Ramos (cell line): Measurements from ENCODE around the gene S100A9.
"Not testable (repeated sequence)": the region's sequence is repeated elsewhere in the genome, so short reads cannot be mapped to it uniquely, and the experiment has no call there.

ENCODE experiments used
- in situ Hi-C: fragments of 300-500 bp; cut with MboI; formaldehyde crosslinking; loops from one replicate; pipeline ENCODE4 v1.14.3; 2022; ENCODE audit warnings: low sequenced_read_pairs; ENCODE audit not compliant: unreplicated experiment

The S100A9 gene

GRCh38 chr1:153343811-153344717, 13.6 kb upstream of the S100A9 start:
- in situ Hi-C loops = no loop called here

DNA sequence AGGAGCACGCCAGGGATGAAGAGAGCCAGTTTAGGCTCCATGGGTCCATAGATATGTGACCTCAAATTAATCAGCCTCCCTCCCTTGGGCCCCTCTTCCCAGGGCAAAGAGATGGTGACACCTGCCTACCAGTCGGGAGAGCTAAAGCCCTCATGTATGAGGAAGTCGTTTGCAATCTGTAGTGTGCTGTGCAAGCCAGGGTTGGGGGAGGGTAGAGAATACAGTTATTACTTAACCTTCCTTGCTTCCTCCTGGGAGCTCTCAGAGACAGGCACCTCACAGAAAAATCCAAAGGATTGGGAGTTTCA, 13.0 kb upstream of the S100A9 start:
- in situ Hi-C loops = no loop called here

GRCh38 chr1:153345187-153346076, 12.2 kb upstream of the S100A9 start:
- in situ Hi-C loops = no loop called here

DNA sequence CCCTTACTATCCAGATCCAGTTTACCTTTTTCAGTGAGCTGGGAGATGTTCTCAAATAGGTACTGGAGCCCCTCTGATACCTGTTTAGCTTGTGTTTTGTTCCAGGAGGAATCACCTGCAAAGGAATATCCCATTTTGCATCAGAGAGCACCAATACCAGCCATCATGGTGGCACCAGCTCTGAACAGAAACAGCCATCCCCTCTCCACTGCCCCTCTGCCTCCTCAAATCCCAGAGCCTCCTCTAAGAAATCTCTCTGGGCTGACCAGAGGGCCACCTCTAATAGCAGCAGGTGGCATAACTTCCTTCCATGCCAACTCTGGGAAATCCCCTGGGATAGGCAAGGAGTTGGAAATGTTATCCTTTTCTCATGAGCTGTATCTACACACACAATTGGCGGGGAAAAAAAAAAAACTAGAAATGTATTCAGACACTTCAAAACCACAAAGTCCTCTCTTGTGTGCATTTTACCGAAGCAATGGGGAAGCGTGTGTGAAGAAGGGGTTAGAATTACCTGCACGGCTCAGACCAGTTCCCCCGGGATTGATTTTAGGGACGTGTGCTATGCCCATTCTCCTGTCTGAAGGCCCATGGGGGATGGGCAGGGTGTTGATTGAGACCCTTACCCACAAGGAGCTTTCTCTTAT, 11.5 kb upstream of the S100A9 start:
- in situ Hi-C loops = no loop called here

GRCh38 chr1:153347049-153347448, 10.6 kb upstream of the S100A9 start:
- in situ Hi-C loops = not testable (repeated sequence)

DNA sequence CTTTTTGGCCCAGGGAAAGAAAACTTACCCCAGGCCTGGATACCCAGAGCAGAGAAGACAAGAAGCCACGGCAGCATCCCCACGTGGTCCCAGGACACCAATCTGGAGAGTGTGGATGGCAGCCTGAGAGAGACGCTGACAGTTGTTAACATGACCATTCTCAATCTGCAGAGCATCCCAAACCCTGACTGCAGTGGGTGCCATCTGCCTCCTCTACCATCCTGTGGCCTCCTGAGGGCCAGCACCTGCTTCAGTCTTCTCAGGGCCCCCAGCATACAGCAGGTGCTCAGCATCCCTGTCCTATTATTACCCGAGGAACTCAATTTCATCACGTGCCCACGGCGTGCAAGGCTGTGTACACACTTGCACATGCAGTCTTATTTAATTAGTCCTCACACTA, 9.8 kb upstream of the S100A9 start:
- in situ Hi-C loops = no loop called here

DNA sequence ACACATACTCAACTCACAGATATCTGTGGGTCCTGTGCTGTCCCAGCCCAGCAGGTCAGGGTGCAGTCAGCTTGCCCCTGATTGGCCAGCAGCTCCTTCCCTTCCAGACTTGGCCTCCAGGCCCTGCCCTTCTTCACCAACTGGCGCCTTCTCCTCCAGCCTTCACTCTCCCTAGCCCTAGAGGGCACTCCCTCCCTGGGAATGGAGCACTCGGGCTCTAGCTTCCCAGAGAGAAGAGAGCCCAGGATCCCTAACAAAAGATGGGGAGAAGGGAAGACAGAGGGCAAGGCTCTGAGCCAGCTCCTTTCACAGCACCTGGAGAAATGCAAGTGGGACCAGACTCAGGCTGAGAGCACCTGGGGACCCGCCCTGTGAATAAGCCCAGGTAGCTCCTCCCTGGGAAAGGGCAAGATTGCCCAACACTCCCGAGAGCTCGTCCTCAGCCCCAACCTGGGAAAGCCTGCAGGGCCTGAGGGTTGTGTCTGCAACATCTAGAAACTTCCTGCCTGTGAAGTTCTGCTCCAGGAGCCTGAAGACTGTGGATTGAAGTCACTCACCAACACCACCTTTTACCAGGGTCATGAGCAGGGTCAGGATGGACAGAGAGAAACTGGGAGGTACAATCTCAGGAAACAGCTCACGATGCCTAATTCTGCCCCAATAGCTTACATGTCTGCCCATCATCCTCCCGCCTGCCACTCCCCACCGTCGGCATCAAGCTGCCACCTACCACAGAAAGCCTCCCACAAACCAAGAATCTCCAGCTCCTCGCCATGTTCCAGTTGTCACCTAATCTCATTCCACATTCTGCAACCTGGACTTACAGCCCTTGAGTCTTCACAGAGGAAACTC, 8.9 kb upstream of the S100A9 start, which contains the start of gene PGLYRP4:
Gene PGLYRP4 (minus strand): TSS at position 331 of the 852 bp plus-strand sequence. CDS start 909 bp downstream, outside the sequence.
- in situ Hi-C loops = no loop called here

DNA sequence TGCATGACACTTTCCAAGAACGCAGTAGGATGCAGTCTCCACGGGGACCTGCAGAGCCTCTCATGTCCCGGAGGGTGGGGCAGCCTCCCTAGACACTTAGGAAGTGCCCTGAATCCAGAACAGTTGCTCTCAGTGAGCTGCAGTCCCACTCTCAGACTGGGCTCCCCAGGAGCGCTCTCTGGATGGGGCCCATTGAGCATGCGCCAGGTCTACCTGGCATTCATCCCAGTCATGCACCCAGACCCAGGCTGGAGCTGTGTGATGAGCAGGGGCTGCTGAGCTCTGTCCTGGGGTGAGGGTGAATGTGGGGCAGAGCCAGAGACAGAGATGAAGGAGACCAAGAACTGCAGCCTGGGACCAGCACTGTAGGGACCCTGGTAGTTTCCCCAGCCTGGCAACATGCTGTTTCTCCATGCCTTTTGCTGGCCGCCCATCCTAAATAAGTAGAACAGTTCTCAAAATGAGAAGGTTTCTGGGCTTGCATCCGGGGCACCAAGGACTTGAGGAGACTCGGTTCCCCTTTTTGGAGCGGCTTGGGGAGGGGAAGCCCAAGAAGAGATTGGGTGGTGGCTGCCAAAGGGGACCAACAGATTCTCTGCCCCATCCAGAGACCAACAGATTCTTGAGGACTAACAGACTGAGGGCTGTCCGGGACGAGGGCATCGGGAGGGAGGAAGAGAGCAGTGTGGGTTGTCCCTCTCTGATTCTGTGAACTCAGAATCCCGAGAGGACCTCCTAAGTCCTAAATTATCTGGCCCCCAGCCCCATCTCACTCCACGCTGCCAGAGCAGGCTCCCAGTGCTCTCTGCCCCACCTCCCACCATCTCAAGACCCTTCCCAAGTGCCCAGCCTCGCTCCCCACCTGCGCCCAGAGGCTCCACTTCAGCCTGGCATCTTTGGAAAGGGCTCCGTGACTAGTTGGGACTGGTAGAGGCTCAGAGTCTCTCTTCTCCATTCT, 8.0 kb upstream of the S100A9 start:
- in situ Hi-C loops = loop anchor here (10.0 kb wide), 1 partner anchor 135 kb away; no protein-coding TSS in a partner anchor

GRCh38 chr1:153350321-153350957, 7.2 kb upstream of the S100A9 start:
- in situ Hi-C loops = loop anchor here (10.0 kb wide), 1 partner anchor 134 kb away; no protein-coding TSS in a partner anchor

GRCh38 chr1:153352523-153352922, 5.1 kb upstream of the S100A9 start:
- in situ Hi-C loops = loop anchor here (10.0 kb wide), 1 partner anchor 132 kb away; no protein-coding TSS in a partner anchor

DNA sequence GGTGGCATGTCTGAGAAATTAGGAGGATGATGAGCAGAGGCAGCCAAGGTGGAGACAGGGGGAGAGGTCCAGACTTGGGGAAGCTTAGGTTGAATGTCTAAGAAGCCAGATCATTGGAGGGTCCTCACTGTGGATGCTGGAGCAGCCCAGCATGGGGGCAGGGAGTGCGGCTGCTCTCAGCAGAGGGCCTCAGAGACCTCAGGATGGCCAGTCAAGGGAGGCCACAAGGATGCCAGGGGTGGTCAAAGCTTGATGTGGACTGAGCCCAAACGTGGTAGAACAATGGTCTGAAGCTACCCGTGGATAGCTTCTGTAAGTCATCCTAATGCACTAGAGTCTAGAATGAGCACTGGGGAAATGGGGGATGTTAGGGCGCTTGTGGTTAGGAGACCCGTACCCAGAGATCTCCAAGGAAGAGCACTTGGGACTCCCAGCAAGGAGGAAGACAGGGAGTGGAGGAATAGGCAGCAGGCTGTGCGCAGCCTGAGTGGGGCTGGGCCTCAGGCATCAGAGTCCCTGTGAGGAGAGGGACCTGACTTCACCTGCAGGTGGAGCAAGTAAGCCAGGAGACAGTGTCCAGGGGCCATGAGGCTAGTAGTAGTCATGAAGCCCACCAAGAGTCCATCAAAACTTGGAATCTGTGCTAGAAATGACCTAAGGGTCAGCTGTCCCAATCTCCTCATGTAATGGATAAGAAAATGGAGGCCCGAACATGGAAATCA, 4.3 kb upstream of the S100A9 start:
- in situ Hi-C loops = loop anchor here (10.0 kb wide), 1 partner anchor 131 kb away; no protein-coding TSS in a partner anchor

DNA sequence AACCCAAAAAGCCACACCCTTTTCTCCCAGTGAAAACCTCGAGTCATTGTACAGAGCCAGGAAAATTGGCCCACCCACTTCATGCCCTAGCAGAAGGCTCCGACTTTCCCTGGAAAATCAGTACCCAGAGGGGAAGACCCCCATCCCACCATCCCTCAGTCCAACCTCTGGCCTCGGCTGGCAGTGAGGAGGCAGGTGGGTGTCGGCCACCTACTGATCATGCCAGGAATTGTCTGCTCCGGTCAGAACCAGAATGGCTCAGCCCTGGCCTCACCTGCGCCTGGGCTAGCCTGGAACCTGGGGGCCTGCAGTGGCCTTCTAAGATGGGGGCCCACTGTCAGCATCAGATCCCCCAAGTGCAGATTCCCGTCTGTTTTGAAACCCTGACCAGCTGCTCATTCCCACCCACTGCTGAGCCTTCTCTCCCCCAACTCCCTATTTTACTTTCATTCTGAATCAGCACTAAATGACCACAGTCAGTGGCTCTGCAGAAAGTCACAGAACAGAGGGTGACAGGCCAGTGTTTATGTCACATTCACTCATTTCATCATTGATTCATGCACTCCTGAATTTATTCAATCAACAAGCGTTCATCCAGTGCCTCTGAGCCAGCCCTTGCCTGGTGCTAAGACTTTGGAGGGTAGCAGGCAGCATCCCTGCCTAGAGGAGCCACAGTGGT, 3.0 kb upstream of the S100A9 start:
- in situ Hi-C loops = loop anchor here (10.0 kb wide), 1 partner anchor 130 kb away; no protein-coding TSS in a partner anchor

- in situ Hi-C loops = loop anchor here (10.0 kb wide), 1 partner anchor 129 kb away; no protein-coding TSS in a partner anchor
Measured at GRCh38 chr1:153355445-153356071, 2.1 kb upstream of the S100A9 start.

DNA sequence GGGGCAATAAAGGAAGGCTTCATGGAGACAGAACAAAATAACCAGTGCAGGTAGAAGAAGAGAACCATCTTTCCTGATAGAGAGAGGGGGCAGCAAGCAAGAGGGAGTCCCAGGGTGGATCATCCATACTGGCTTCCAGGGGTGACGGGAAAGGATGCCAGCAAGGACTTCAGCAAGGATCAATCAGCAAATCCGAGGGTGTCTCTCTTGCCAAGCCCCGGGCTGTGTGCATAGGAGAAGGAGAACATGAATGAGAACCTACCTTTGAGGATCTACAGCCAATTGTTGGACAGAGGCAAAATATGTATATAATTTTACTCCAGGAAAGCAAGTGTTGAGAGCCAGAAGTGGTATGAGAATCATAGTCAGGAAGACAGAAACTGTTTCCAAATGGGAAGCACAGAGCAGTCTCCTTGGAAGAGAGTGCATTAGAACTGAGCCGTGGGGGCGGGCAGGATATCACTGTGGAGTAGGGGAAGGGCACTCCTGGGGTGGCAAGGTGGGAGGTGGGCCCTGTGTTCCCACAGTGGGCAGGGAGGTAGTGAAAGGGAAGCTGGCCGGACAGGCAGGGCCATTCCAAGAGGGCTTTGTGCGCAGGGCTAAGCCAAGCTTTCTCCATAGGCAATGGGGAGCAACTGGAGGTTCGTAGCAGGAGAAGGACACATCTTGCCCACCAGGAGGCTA, 1.1 kb upstream of the S100A9 start:
- in situ Hi-C loops = loop anchor here (10.0 kb wide), 1 partner anchor 128 kb away; no protein-coding TSS in a partner anchor

DNA sequence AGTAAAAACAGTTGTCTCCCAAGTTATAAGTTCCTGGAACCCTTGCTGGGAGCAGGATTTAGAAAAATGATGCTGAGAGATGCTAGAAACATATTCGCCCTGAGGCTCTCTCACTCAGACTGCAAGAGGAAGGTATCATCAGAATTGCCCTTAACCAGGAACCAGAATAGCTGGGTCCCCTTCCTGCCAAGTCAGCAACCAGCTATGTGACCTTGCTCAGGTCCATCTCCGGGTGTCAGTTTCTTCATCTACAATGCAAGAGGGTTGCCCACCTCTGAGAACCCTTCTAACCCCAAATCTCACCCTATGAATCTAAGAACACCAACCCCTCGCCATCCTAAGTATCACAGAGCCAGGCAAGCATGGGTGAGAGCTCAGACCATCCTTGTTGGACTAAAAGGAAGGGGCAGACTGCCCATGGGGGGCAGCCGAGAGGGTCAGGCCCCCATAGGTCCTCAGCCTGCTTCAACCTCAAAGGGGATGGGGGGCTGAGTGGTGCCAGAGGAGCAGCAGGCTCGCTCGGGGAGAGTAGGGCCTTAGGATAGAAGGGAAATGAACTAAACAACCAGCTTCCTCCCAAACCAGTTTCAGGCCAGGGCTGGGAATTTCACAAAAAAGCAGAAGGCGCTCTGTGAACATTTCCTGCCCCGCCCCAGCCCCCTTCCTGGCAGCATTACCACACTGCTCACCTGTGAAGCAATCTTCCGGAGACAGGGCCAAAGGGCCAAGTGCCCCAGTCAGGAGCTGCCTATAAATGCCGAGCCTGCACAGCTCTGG, 390 bp upstream of the S100A9 start:
- in situ Hi-C loops = loop anchor here (10.0 kb wide), 1 partner anchor 128 kb away; no protein-coding TSS in a partner anchor
